ENCODE measurements around the gene PRIMA1. TPM values are rescaled to one million over a fixed set of nuclear protein-coding genes. Genes with fewer than 3 reads are reported as not detected.
A peak's percentile ranks its signal among the peaks of the same experiment; 100 is the strongest.

PRIMA1 gene
- total RNA-seq, 1 donor from 2014 or later: 8.4 TPM

- DNase-seq: no peak
- intact Hi-C loops (cut with DNase I): no loop called here
These were observed 12.0 kb upstream of the PRIMA1 start for GRCh38 chr14:93799989-93800921.

DNA sequence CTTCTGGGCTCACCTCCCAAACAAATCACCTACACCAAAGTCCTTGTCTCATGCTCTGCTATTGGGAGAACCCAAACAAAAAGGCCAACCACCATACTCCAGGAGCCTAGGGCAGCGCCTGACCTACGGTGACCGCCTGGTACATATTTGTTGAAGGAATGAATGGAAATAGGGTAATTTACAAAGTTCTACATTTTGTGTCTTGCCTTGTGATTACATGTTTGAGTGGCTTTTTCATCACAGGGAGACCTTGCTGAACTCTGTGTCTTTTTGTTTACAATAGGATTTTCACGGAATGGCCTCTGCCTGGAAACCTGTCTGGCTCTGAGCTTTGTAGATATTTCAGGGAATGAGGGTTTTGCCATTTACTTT, 11.3 kb upstream of the PRIMA1 start:
- intact Hi-C loops (cut with DNase I): no loop called here

More at GRCh38 chr14:93799989-93800921, 12.0 kb upstream of the PRIMA1 start:
- no peak for ATAC-seq (ENCODE audit: poor library complexity)

GRCh38 chr14:93797536-93797935, 9.3 kb upstream of the PRIMA1 start:
- no peak for DNase-seq
- intact Hi-C loops (cut with DNase I): no loop called here
- ATAC-seq (ENCODE audit: poor library complexity): no peak

More for the DNA sequence above, 11.3 kb upstream of the PRIMA1 start:
- DNase-seq (no peak), ATAC-seq (ENCODE audit: poor library complexity) (no peak)

- intact Hi-C loops (cut with DNase I): no loop called here
- ATAC-seq (ENCODE audit: poor library complexity): no peak
- no peak for DNase-seq
These were observed 8.8 kb upstream of the PRIMA1 start for GRCh38 chr14:93797071-93797470.

GRCh38 chr14:93794756-93795155, 6.5 kb upstream of the PRIMA1 start:
- ATAC-seq (ENCODE audit: poor library complexity) (no peak), DNase-seq (no peak)
- intact Hi-C loops (cut with DNase I): no loop called here

DNA sequence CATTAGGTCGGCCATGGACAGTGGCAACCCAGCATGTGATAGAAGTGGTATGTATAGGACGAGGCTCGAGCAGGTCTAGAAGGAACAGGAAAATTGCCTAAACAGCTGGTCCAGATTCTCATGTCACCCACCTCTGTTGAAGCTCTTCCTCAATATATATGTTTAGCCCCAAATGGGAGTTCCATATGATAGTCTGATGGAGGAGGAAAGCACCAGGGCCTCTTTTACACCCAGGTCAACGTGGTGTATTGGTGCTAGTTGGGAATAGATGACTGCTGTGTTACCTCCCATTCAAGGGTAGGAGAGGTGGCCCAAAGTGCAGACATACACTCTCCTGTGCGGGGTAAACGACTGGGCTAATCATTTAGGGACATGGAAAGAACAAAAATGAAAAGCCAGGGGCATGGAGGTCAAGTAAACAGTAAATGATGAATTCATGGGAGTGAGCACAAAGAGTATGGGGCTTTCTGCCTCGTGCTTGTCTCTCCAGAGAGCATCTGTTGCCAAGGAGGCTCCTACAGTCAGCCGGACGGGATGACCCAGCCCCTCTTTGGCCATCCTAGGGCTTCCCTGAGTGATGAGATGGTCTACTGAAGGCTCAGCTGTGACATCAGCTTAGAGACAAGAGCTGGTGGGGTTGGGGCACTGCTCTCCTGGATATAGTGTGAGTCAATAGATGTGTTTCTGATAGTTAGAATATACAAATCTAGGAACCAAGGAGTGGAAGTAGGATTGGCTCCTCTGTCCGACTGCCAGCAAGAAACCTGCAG, 5.5 kb upstream of the PRIMA1 start:
- DNase-seq: no peak
- ATAC-seq (ENCODE audit: poor library complexity): no peak
- intact Hi-C loops (cut with DNase I): no loop called here

DNA sequence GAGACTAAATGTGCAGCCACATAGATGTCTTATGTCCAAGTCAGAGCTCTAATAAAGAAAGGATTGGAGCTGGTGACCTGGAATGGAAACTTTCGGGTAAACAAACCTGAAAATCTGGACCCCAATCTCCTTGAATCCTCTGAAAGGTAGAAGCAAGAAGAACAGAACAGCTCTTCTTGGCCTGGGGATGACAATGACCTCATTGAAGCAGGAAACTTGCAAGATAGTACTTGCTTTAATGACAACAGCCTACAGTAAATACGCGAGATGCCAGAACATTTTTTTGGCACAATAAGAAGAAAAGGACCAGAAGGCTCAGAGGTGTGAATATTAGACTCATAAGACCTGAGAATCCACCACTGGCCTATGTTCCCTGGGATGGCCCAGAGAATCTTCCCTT, 4.1 kb upstream of the PRIMA1 start:
- DNase-seq (no peak), ATAC-seq (ENCODE audit: poor library complexity) (no peak)
- intact Hi-C loops (cut with DNase I): no loop called here

- ATAC-seq (ENCODE audit: poor library complexity) (no peak), DNase-seq (no peak)
- intact Hi-C loops (cut with DNase I): no loop called here
These were observed 2.7 kb upstream of the PRIMA1 start for GRCh38 chr14:93790966-93791365.

DNA sequence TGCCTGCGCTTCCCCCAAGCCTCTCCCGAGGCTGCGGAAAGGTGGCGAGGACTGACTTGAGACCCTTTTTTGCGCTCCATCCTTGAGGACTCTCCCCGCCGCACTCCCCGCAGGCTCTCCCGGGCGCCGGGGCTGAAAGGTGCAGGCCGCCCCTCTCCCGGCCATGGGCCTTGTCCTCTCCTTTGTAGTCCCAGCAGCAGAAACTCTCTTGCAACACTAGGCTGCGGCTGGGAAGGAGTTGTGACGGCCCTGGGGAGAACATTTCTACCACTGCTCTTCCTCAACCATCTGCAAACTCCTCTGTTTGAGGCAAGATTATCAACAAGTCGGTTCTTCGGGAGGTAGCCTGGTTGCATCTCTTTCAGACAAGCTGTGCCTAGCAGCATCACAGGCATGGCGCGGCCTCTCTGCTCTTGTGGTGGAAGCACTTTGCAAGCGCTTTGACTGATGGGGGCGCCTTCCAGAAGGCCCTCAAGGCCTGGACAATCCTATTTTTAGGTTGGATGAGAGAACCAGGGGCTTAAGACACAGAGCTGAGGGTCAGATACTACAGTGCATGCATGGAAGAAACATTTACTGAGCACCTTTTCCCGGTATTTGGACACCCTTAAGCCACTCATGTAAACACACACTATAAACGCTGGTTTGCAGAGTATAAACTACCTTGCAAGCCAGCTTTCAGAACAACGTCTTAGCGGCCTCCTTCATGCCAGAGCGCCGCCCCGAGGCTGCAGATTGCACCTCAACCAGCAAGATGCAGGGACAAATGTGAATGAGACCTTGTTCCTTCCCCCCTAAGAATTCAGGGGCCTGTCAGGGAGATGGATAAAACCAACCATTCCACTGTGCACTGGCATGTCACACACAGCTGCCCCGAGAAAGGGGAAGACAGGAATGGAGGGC, 1.2 kb upstream of the PRIMA1 start:
- ATAC-seq (ENCODE audit: poor library complexity): peak; percentile 32
- intact Hi-C loops (cut with DNase I): loop anchor here (5.0 kb wide), 2 partner anchors 52 to 132 kb away; no protein-coding TSS in a partner anchor
- DNase-seq: no peak

DNA sequence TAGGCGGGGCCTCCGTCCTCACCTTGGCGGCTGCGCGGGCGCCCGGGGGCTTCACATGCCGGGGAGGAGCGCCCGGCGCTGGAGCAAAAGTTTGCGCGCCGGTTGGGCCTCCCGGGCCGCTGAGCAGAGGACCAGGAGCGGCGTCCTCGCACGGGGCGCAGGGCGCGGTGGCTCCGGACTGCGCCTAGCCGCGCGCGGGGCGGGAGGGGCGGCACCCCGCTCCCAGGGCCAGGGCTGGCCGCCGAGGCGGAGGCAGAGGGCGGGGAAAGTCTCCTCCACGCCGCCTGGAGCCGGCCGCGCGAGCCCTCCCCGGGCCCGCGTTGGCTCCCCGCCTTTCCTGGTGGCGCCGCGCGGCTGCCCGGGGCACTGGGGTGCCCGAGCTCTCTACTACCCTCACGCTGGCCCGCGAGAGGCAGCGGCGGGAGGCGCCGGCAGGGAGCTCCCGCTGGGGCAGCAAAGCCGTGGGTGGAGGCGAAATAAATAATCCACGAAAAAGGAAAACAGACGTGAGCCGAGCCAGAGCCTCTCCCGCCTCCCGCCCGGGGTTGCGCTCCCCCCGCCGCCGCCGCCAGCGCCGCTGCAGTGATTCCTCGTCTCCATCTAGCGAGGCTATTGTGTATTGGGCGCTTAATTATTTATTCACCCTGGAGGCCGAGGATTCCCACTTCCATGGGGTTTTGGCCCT, 400 bp upstream of the PRIMA1 start:
- peak; percentile 96 for ATAC-seq (ENCODE audit: poor library complexity)
- DNase-seq: peak; percentile 66

GRCh38 chr14:93787465-93788292, 606 bp downstream of the PRIMA1 start:
- intact Hi-C loops (cut with DNase I): loop anchor here (5.0 kb wide), 2 partner anchors 50 to 130 kb away; no protein-coding TSS in a partner anchor
- ATAC-seq (ENCODE audit: poor library complexity): no peak

More for the DNA sequence above, 400 bp upstream of the PRIMA1 start:
- intact Hi-C loops (cut with DNase I): loop anchor here (5.0 kb wide), 2 partner anchors 51 to 131 kb away; no protein-coding TSS in a partner anchor

GRCh38 chr14:93785423-93785822, 2.9 kb downstream of the PRIMA1 start:
- ATAC-seq (ENCODE audit: poor library complexity): no peak
- DNase-seq: no peak
- intact Hi-C loops (cut with DNase I): loop anchor here (5.0 kb wide), 2 partner anchors 48 to 128 kb away; no protein-coding TSS in a partner anchor

More at GRCh38 chr14:93787465-93788292, 606 bp downstream of the PRIMA1 start:
- no peak for DNase-seq

DNA sequence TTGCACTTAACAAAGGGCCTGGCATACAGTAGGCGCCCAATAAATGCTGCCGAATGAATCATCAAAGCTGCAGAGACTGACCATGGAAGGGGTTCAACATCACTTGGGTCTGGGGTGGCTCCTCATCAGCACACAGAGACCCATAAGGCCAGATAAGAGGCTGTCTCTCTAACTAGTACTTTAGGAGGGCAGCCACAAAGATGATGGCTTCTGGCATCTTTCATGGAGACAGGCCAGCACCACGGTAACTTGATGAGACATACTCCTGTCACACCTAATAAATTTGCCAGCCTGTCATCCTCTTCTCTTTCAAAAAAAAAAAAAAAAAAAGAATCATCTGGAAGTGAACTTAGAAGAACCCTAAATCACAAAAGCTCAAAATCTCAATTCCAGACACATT, 3.4 kb downstream of the PRIMA1 start:
- intact Hi-C loops (cut with DNase I): loop anchor here (5.0 kb wide), 2 partner anchors 48 to 128 kb away; no protein-coding TSS in a partner anchor
- no peak for DNase-seq
- ATAC-seq (ENCODE audit: poor library complexity): no peak

DNA sequence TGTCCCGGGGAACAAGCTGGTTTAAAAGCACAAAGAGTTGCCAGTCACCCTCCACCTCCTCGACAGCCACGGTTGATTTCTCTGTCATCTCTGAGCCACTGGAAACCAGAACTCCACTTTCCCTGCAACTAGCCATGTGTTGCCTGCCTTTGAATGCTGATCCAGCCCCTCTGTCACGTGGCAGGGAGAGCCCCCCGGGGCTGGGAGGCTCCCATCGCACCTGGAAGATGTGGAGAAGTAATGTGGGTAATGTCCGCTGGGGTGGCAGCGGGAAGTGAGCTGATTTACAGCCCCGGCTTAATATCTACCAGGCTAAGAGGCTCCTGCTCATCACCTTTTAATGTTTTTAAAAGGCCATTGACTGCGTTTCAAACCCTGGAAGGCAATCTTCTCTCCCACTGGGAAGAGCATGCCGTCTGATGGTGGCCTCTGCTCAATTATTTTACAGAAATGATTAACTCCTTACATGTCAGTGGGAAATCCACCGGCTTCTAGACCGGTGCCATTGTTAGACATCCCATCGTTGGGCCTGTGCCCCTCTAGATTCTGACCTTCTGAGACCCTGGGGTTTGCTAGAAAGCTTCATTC, 7.4 kb downstream of the PRIMA1 start:
- intact Hi-C loops (cut with DNase I): no loop called here
- ATAC-seq (ENCODE audit: poor library complexity) (no peak), DNase-seq (no peak)

GRCh38 chr14:93778856-93779629, 9.2 kb downstream of the PRIMA1 start:
- ATAC-seq (ENCODE audit: poor library complexity) (no peak), DNase-seq (no peak)
- intact Hi-C loops (cut with DNase I): no loop called here

DNA sequence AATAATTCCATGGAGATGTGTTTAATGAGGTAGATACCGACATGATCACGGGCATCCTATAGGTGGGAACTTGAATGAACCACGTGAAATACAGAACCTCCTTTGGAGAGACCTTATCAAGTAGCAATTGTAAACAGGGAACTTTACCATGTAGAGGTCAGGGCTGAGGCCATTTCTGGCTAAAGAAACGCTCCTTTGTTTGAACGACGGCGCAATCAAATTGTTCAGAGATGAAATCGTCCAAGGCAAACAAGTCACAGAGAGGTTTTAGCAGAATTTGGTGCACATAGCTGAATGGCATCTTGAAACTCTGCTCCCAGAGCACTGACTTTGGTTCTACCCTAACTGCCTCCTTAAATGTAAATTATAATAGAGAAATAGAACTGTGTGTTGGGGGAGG, 9.8 kb downstream of the PRIMA1 start:
- intact Hi-C loops (cut with DNase I): no loop called here
- DNase-seq: no peak
- no peak for ATAC-seq (ENCODE audit: poor library complexity)
